Neural cell (in vitro differentiated cells): ENCODE results near the gene DOK6. TPM values are rescaled to one million over a fixed set of nuclear protein-coding genes. Genes with fewer than 3 reads are reported as not detected.
"Not testable (repeated sequence)": the region's sequence is repeated elsewhere in the genome, so short reads cannot be mapped to it uniquely, and the experiment has no call there.

Experiments used
- H2AFZ ChIP-seq: fragments of 200-600, 300-800 bp; sonication (generic), shearing (Covaris generic); 2 replicates; pipeline ENCODE4 v1.6.0; 2014; ENCODE audit warnings: low read depth, mild to moderate bottlenecking, antibody characterized with exemption, low read length, moderate library complexity
- H3F3A ChIP-seq: fragments of 200-600 bp; shearing (Covaris generic); 2 replicates; pipeline ENCODE4 v1.6.1; 2016; ENCODE audit warnings: mild to moderate bottlenecking, moderate library complexity, mixed read lengths, antibody characterized with exemption, low read length; ENCODE audit not compliant: insufficient read depth, poor library complexity, severe bottlenecking
- H3K27ac ChIP-seq: fragments of 200-600, 300-800 bp; sonication (generic), shearing (Covaris generic); 2 replicates; pipeline ENCODE4 v1.5.1; 2014; ENCODE audit warnings: mild to moderate bottlenecking, low read length, moderate library complexity
- H3K27me3 ChIP-seq: fragments of 300-800, 200-600 bp; sonication (generic), shearing (Covaris generic); 2 replicates; pipeline ENCODE4 v1.6.0; 2014; ENCODE audit warnings: mild to moderate bottlenecking, low read depth, low read length, moderate library complexity; ENCODE audit not compliant: insufficient read depth
- H3K36me3 ChIP-seq: fragments of 300-800, 200-600 bp; sonication (generic), shearing (Covaris generic); 2 replicates; pipeline ENCODE4 v1.5.1; 2014; ENCODE audit warnings: mild to moderate bottlenecking, antibody characterized with exemption, low read length, moderate library complexity; ENCODE audit not compliant: insufficient read depth
- H3K4me2 ChIP-seq: fragments of 300-800, 200-600 bp; sonication (generic), shearing (Covaris generic); 2 replicates; pipeline ENCODE4 v1.6.0; 2014; ENCODE audit warnings: mild to moderate bottlenecking, low read length
- H3K4me3 ChIP-seq: fragments of 300-800, 200-600 bp; sonication (generic), shearing (Covaris generic); 2 replicates; pipeline ENCODE4 v1.5.1; 2014; ENCODE audit warnings: mild to moderate bottlenecking, low read length, moderate library complexity
- H3K79me2 ChIP-seq: fragments of 200-600 bp; shearing (Covaris generic); replicated peaks from 2 replicates; pipeline ENCODE4 v1.6.0; 2014; ENCODE audit warnings: mild to moderate bottlenecking, low read length, moderate library complexity; ENCODE audit not compliant: insufficient read depth
- H3K9ac ChIP-seq: fragments of 300-800, 200-600 bp; sonication (generic), shearing (Covaris generic); 2 replicates; pipeline ENCODE4 v1.6.1; 2016; ENCODE audit warnings: mild to moderate bottlenecking, low read length, mixed read lengths
- H3K9me2 ChIP-seq: fragments of 200-600 bp; shearing (Covaris generic); 2 replicates; pipeline ENCODE4 v1.6.1; 2016; ENCODE audit warnings: mild to moderate bottlenecking, low read length, mixed read lengths; ENCODE audit not compliant: insufficient read depth
- H3K9me3 ChIP-seq: fragments of 200-600, 300-800 bp; sonication (generic), shearing (Covaris generic); 2 replicates; pipeline ENCODE4 v1.6.1; 2016; ENCODE audit warnings: mild to moderate bottlenecking, mixed run types, low read length, moderate library complexity, mixed read lengths
- H4K20me1 ChIP-seq: fragments of 200-600 bp; shearing (Covaris generic); 2 replicates; pipeline ENCODE4 v1.6.1; 2016; ENCODE audit warnings: mild to moderate bottlenecking, mixed run types; ENCODE audit not compliant: insufficient read depth
- EP300 ChIP-seq: fragments of 450-650 bp; conservative IDR thresholded peaks from 2 replicates; pipeline ENCODE4 v1.6.1; 2014; ENCODE audit warnings: antibody characterized with exemption, mild to moderate bottlenecking, moderate library complexity; ENCODE audit not compliant: poor library complexity, severe bottlenecking
- EZH2 ChIP-seq: fragments of 200-600, 300-800 bp; shearing (Covaris generic), sonication (generic); IDR thresholded peaks from 2 replicates; pipeline ENCODE4 v1.6.1; 2014; ENCODE audit warnings: antibody characterized with exemption, low read length, borderline replicate concordance, mild to moderate bottlenecking; ENCODE audit not compliant: insufficient read depth, poor library complexity, severe bottlenecking
- MXI1 ChIP-seq: fragments of 450-650 bp; conservative IDR thresholded peaks from 2 replicates; pipeline ENCODE4 v1.6.1; 2014; ENCODE audit warnings: antibody characterized with exemption, mild to moderate bottlenecking; ENCODE audit not compliant: poor library complexity, severe bottlenecking
- POLR2AphosphoS5 ChIP-seq: IDR thresholded peaks from 2 replicates; pipeline ENCODE4 v1.6.1; 2012
- RAD21 ChIP-seq: fragments of 450-650 bp; conservative IDR thresholded peaks from 2 replicates; pipeline ENCODE4 v1.6.1; 2014; ENCODE audit warnings: antibody characterized with exemption, mild to moderate bottlenecking, moderate library complexity
- SMC3 ChIP-seq: fragments of 450-650 bp; conservative IDR thresholded peaks from 2 replicates; pipeline ENCODE4 v1.6.1; 2014; ENCODE audit warnings: antibody characterized with exemption, mild to moderate bottlenecking, moderate library complexity; ENCODE audit not compliant: poor library complexity
- TAF1 ChIP-seq: IDR thresholded peaks from 2 replicates; pipeline ENCODE4 v1.6.1; 2012; ENCODE audit warnings: low read depth
- polyA plus RNA-seq: library from polyadenylated mRNA; depleted of rRNA; stranded (reverse); fragments of >200 nt; gene quantifications from 2 replicates; pipeline ENCODE4 v1.2.3, GENCODE V29; 2014
- TF ChIP-seq, protein P1 (sequence below): fragments of 450-650 bp; IDR thresholded peaks from 2 replicates; pipeline ENCODE4 v1.5.1; 2014; ENCODE audit warnings: antibody characterized with exemption, mild to moderate bottlenecking, moderate library complexity; ENCODE audit not compliant: poor library complexity, severe bottlenecking
- TF ChIP-seq, protein P2 (sequence below): IDR thresholded peaks from 2 replicates; pipeline ENCODE4 v1.6.1; 2012; ENCODE audit warnings: borderline replicate concordance

Gene DOK6
- polyA plus RNA-seq, 1 donor from 2014 or later = 9.7 TPM

DNA sequence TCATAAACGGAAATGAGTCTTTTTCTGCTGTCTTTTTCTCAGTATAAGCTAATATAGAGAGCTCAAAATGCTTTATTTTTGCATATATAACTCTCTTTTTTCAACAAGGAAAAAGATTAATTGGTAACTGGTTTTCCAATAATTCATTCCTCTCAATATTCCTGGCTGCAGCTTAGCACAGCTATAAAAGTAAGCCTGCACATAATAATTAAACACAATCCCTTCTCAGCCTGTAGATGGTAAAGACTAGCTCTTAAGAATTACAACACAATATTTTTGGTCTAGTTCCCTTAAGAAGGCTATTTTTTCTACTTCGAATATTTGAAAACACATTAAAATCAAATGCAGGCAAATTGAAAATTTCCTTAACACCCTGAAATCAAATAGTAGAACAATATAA is 258.0 kb downstream of the DOK6 start:
- Histone ChIP-seq H3K27ac (no peak overlapping the region), H3K4me2 (no peak overlapping the region), H3K9ac (no peak overlapping the region), H3K9me3 (no peaks in the 10 kb centered on the region), H3K9me2 (no peaks in the 10 kb centered on the region), H2AFZ (no peak overlapping the region), H4K20me1 (no peaks in the 10 kb centered on the region), H3F3A (no peaks in the 10 kb centered on the region), H3K4me3 (no peak overlapping the region), H3K36me3 (no peaks in the 10 kb centered on the region), H3K27me3 (no peaks in the 10 kb centered on the region), H3K79me2 (no peaks in the 10 kb centered on the region)
- TF ChIP-seq SMC3 (no peak), TAF1 (no peak), MXI1 (no peak), EZH2 (no peak), EP300 (no peak), POLR2AphosphoS5 (no peak), RAD21 (no peak)
- TF ChIP-seq, protein P1, sequence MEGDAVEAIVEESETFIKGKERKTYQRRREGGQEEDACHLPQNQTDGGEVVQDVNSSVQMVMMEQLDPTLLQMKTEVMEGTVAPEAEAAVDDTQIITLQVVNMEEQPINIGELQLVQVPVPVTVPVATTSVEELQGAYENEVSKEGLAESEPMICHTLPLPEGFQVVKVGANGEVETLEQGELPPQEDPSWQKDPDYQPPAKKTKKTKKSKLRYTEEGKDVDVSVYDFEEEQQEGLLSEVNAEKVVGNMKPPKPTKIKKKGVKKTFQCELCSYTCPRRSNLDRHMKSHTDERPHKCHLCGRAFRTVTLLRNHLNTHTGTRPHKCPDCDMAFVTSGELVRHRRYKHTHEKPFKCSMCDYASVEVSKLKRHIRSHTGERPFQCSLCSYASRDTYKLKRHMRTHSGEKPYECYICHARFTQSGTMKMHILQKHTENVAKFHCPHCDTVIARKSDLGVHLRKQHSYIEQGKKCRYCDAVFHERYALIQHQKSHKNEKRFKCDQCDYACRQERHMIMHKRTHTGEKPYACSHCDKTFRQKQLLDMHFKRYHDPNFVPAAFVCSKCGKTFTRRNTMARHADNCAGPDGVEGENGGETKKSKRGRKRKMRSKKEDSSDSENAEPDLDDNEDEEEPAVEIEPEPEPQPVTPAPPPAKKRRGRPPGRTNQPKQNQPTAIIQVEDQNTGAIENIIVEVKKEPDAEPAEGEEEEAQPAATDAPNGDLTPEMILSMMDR = no peak
- TF ChIP-seq, protein P2, sequence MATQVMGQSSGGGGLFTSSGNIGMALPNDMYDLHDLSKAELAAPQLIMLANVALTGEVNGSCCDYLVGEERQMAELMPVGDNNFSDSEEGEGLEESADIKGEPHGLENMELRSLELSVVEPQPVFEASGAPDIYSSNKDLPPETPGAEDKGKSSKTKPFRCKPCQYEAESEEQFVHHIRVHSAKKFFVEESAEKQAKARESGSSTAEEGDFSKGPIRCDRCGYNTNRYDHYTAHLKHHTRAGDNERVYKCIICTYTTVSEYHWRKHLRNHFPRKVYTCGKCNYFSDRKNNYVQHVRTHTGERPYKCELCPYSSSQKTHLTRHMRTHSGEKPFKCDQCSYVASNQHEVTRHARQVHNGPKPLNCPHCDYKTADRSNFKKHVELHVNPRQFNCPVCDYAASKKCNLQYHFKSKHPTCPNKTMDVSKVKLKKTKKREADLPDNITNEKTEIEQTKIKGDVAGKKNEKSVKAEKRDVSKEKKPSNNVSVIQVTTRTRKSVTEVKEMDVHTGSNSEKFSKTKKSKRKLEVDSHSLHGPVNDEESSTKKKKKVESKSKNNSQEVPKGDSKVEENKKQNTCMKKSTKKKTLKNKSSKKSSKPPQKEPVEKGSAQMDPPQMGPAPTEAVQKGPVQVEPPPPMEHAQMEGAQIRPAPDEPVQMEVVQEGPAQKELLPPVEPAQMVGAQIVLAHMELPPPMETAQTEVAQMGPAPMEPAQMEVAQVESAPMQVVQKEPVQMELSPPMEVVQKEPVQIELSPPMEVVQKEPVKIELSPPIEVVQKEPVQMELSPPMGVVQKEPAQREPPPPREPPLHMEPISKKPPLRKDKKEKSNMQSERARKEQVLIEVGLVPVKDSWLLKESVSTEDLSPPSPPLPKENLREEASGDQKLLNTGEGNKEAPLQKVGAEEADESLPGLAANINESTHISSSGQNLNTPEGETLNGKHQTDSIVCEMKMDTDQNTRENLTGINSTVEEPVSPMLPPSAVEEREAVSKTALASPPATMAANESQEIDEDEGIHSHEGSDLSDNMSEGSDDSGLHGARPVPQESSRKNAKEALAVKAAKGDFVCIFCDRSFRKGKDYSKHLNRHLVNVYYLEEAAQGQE = no peak

DNA sequence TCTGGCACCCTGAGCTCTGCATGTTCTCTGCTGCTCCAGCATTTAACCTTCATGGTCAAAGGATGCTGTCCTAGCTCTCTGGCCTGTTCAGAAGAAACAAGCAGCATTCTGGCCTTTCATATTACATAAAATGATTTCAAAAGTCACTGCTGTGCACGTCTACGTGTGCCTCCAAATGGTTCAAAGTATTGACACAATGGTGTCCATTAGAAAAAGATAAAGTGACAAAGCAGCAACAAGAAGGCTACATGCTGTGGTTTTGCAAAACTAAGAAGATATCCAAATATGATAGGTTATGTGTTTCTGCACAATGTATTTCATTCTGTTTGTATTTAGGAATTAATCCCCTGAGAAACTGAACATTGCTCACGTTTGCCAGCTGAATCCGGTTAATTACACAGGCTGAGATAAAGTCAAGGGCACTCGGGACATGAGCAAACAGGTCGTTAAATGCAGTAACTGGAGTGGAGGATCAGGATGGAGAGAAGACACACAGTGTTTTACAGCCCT is 258.5 kb downstream of the DOK6 start:
- Histone ChIP-seq H4K20me1 (no peaks in the 10 kb centered on the region), H3K9ac (no peak overlapping the region), H3K9me3 (no peaks in the 10 kb centered on the region), H3K9me2 (no peaks in the 10 kb centered on the region), H3F3A (no peaks in the 10 kb centered on the region), H3K36me3 (no peaks in the 10 kb centered on the region), H3K27me3 (no peaks in the 10 kb centered on the region), H3K4me2 (peak overlapping the region; percentile 48), H3K79me2 (no peaks in the 10 kb centered on the region), H3K27ac (no peak overlapping the region), H3K4me3 (peak overlapping the region; percentile 9), H2AFZ (no peak overlapping the region)
- no peak for TF ChIP-seq RAD21
- no peak for TF ChIP-seq EP300
- no peak for TF ChIP-seq POLR2AphosphoS5
- TF ChIP-seq, protein P1 = no peak
- TF ChIP-seq EZH2 = no peak
- TF ChIP-seq TAF1 = no peak
- TF ChIP-seq, protein P2 = no peak
- TF ChIP-seq SMC3 = no peak
- TF ChIP-seq MXI1 = no peak

DNA sequence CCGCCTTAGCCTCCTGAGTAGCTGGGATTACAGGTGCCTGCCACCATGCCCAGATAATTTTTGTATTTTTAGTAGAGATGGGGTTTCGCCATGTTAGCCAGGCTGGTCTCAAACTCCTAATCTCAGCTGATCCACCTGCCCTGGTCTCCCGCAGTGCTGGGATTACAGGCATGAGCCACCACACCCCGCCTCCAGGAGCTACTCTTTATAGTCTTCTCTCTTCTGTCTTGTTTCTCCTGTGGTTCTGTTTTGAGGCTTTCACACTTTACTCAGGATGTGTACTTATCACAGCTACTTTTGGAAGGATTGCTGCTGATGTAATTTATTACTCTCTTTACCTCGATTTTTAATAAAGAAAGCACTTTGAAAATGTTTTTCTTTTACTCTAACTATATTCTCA is 261.4 kb downstream of the DOK6 start:
- not testable (repeated sequence) for H3F3A ChIP-seq, H3K9me3 ChIP-seq, H2AFZ ChIP-seq, H3K27ac ChIP-seq, H3K79me2 ChIP-seq, H3K27me3 ChIP-seq, H3K36me3 ChIP-seq, H3K4me3 ChIP-seq, H3K9me2 ChIP-seq, H3K9ac ChIP-seq, H3K4me2 ChIP-seq, H4K20me1 ChIP-seq
